ENCODE data around the gene FGFBP1.
A peak's percentile ranks its signal among the peaks of the same experiment; 100 is the strongest.

The FGFBP1 gene

GRCh38 chr4:15912236-15912635 is 26.3 kb downstream of the FGFBP1 start:
- DNase-seq (ENCODE audit: low spot score): no peak

GRCh38 chr4:15910155-15910940 is 28.2 kb downstream of the FGFBP1 start:
- DNase-seq (ENCODE audit: low spot score): no peak

GRCh38 chr4:15907430-15907829 is 31.1 kb downstream of the FGFBP1 start:
- no peak for DNase-seq (ENCODE audit: low spot score)

- no peak for DNase-seq (ENCODE audit: low spot score)
Observed at GRCh38 chr4:15906020-15906443, 32.5 kb downstream of the FGFBP1 start.

DNA sequence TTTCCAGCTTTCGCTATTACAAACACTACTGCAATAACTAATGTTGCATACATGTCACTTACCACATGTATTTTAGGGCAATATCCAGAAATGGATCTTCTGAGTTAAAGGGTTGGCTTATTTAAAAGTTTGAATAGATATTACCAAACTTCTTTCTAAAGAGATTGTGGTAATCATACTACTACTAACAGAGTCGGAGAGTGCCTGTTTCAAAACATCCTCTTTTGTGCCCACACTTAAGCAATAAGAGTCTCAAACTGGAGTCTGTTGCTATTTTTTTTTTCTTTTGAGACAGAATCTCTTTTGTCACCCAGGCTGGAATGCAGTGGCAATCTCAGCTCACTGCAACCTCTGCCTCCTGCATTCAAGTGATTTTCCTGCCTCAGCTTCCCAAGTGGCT is 35.8 kb downstream of the FGFBP1 start:
- DNase-seq (ENCODE audit: low spot score): no peak

GRCh38 chr4:15901998-15902397 is 36.5 kb downstream of the FGFBP1 start:
- DNase-seq (ENCODE audit: low spot score): no peak

DNA sequence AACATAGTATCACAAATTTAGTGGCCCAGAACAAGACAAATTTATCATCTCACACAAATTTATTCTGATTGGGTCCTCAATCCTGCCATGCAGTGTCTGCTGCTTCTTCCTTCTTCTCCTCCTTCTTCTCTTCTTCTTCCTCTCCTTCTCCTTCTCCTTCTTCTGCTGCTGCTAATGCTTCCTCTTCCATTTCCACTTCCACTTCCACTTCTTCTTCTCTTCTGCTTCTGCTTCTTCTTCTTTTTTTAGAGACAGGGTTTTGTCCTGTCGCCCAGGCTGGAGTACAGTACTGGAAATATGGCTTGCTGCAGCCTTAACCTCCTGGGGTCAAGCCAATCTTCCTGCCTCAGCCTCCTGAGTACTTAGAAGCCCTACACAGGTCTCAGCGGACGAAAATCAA is 37.5 kb downstream of the FGFBP1 start:
- DNase-seq (ENCODE audit: low spot score): no peak

DNA sequence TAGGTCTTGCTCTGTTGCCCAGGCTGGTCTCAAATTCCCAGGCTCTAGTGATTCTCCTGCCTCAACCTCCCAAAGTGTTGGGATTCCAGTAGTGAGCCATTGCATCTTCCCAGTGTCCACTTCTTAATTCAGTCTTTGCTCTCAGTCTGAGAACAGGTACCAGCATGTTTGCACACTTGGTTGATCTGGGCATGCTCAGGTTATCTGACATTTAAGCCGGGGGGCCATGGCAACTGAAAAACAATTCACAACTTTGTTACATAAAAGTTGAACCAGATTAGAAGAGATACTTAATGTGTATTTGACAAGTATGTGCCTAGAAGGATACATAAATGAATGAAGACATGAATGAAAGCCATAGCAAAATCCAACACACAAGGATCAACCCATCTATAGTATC is 39.0 kb downstream of the FGFBP1 start:
- no peak for DNase-seq (ENCODE audit: low spot score)

DNA sequence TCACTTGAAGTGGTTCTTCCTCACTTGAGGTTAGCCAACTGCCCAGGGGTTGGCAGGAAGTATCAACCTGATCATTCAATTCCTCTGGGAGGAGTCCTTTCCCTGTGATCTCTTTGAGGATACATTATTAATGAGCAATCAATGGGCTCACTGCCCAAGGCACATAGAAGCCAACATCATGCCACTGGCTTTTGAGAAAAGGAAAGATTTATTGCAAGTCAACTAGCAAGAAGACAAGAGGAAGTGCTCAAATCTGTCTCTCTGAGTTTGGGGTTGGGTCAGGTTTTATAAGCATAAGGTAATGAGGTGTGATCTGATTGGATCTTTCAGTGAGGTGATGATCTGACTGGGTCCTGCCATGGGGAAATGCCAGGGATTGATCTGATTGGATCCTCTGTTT is 39.6 kb downstream of the FGFBP1 start:
- DNase-seq (ENCODE audit: low spot score): no peak

GRCh38 chr4:15897577-15897976 is 41.0 kb downstream of the FGFBP1 start:
- DNase-seq (ENCODE audit: low spot score): peak; percentile 8

- DNase-seq (ENCODE audit: low spot score): no peak
Observed at GRCh38 chr4:15894921-15895916, 43.3 kb downstream of the FGFBP1 start.

GRCh38 chr4:15894393-15894792 is 44.1 kb downstream of the FGFBP1 start:
- no peak for DNase-seq (ENCODE audit: low spot score)

DNA sequence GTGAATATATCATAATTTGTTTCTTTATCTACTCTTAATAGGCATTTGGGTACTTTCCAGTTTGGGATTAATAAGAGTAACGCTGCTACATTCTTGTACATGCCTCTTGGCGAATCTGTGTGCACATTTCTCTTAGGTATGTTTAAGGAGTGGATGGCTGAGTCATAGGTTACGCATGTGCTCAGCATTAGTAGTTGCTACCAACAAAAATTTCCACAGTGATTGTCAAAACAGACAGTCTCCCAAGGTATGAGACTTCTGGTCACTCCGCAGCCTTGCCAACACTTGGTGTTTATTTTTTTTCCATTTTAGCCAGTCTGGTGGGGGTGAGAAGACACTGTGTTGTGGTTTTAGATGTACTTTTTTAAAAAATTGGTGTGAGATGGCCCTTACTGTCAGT is 44.6 kb downstream of the FGFBP1 start:
- DNase-seq (ENCODE audit: low spot score): no peak

GRCh38 chr4:15891312-15891711 is 47.2 kb downstream of the FGFBP1 start:
- DNase-seq (ENCODE audit: low spot score): no peak

- no peak for DNase-seq (ENCODE audit: low spot score)
Observed at GRCh38 chr4:15890246-15890829, 48.2 kb downstream of the FGFBP1 start.

GRCh38 chr4:15888515-15888914 is 50.0 kb downstream of the FGFBP1 start:
- no peak for DNase-seq (ENCODE audit: low spot score)
